Suprapubic skin (tissue), 4 donors: Measurements from ENCODE around the gene RTTN. TPM values are rescaled to one million over a fixed set of nuclear protein-coding genes. Genes with fewer than 3 reads are reported as not detected.

Source experiments
- DNase-seq, 2 donors: peaks; one replicate each; pipeline ENCODE4 v3.0.0-alpha.2; 2019; ENCODE audit warnings: low spot score in 2 of 2
- H3K27ac ChIP-seq: fragments of 200-600 bp; sonication (generic); one replicate; pipeline ENCODE4 v1.5.1; 2019
- H3K27me3 ChIP-seq: fragments of 200-600 bp; sonication (generic); one replicate; pipeline ENCODE4 v1.5.1; 2019
- H3K36me3 ChIP-seq: fragments of 200-600 bp; sonication (generic); one replicate; pipeline ENCODE4 v1.5.1; 2019
- H3K4me1 ChIP-seq: fragments of 200-600 bp; sonication (generic); one replicate; pipeline ENCODE4 v1.5.1; 2019
- H3K4me3 ChIP-seq: fragments of 200-600 bp; sonication (generic); one replicate; pipeline ENCODE4 v1.5.1; 2019; ENCODE audit warnings: mild to moderate bottlenecking
- H3K9me3 ChIP-seq: fragments of 200-600 bp; sonication (generic); one replicate; pipeline ENCODE4 v1.5.1; 2019
- CTCF ChIP-seq, 2 donors: fragments of 200-600 bp in 1 of 2; fragments of 450-650 bp in 1 of 2; sonication (generic) in 1 of 2; IDR thresholded peaks; one replicate each; pipeline ENCODE4 v1.5.1; 2016 to 2019; ENCODE audit warnings: antibody characterized with exemption in 2 of 2, mild to moderate bottlenecking in 1 of 2, moderate library complexity in 1 of 2
- EP300 ChIP-seq: sonication (generic); formaldehyde crosslinking; IDR thresholded peaks from one replicate; pipeline ENCODE4 v1.6.1; 2017; ENCODE audit warnings: antibody characterized with exemption
- POLR2A ChIP-seq, 2 donors: fragments of 450-650 bp; IDR thresholded peaks; one replicate each; pipeline ENCODE4 v1.6.1; 2017; ENCODE audit warnings: antibody characterized with exemption in 2 of 2, mild to moderate bottlenecking in 2 of 2, moderate library complexity in 2 of 2
- POLR2AphosphoS5 ChIP-seq, 3 donors: sonication (generic); formaldehyde crosslinking; IDR thresholded peaks; one replicate each; pipeline ENCODE4 v1.6.1; 2017; ENCODE audit warnings: antibody characterized with exemption in 3 of 3
- WGBS: methylation state at CpG from one replicate; pipeline ENCODE4 v1.1.5; 2018; 5-methylcytosine and 5-hydroxymethylcytosine counted together
- total RNA-seq, 4 donors: library from RNA; depleted of rRNA; stranded (reverse); fragments of >200 nt; gene quantifications; one replicate each; pipeline ENCODE4 v1.1.0, GENCODE V29; 2016

Gene RTTN
- total RNA-seq, 4 donors from 2014 or later, result 8.4 to 26.1 (median 12.5) TPM

- TF ChIP-seq POLR2A (IDR thresholded peaks at IDR 0.05) (no peak), EP300 (no peak), POLR2AphosphoS5 (IDR thresholded peaks at IDR 0.05) (no peak), CTCF (IDR thresholded peaks at IDR 0.05) (no peak)
- DNase-seq, result no peak
- no peaks in the 10 kb centered on the region for H3K4me1 ChIP-seq
- no peaks in the 10 kb centered on the region for H3K9me3 ChIP-seq
- no peaks in the 10 kb centered on the region for H3K27me3 ChIP-seq
- WGBS, result 91% methylated on average over 5 of the region's 5 CpGs
- H3K27ac ChIP-seq, result no peak overlapping the region
- H3K4me3 ChIP-seq, result no peak overlapping the region
- H3K36me3 ChIP-seq, result no peaks in the 10 kb centered on the region
These were observed 247.1 kb downstream of the RTTN start for GRCh38 chr18:69958422-69958821.

GRCh38 chr18:69957747-69958146 lies 247.7 kb downstream of the RTTN start:
- Histone ChIP-seq H3K27ac (no peak overlapping the region), H3K4me1 (no peaks in the 10 kb centered on the region)
- 84% methylated on average over 3 of the region's 3 CpGs for WGBS

GRCh38 chr18:69956665-69957620 lies 248.5 kb downstream of the RTTN start:
- Histone ChIP-seq H3K36me3 (no peaks in the 10 kb centered on the region), H3K27ac (no peak overlapping the region), H3K27me3 (no peaks in the 10 kb centered on the region), H3K4me3 (no peak overlapping the region), H3K9me3 (no peaks in the 10 kb centered on the region), H3K4me1 (no peaks in the 10 kb centered on the region)
- no peak for DNase-seq
- TF ChIP-seq EP300 (no peak), POLR2A (IDR thresholded peaks at IDR 0.05) (no peak), POLR2AphosphoS5 (IDR thresholded peaks at IDR 0.05) (no peak), CTCF (IDR thresholded peaks at IDR 0.05) (no peak)
- WGBS, result 62% methylated on average over 20 of the region's 20 CpGs

More at GRCh38 chr18:69957747-69958146, 247.7 kb downstream of the RTTN start:
- TF ChIP-seq POLR2AphosphoS5 (IDR thresholded peaks at IDR 0.05) (no peak), POLR2A (IDR thresholded peaks at IDR 0.05) (no peak), EP300 (no peak), CTCF (IDR thresholded peaks at IDR 0.05) (no peak)
- H3K4me3 ChIP-seq, result no peak overlapping the region
- no peaks in the 10 kb centered on the region for H3K9me3 ChIP-seq
- H3K27me3 ChIP-seq, result no peaks in the 10 kb centered on the region
- no peaks in the 10 kb centered on the region for H3K36me3 ChIP-seq
- DNase-seq, result no peak

GRCh38 chr18:69956057-69956456 lies 249.4 kb downstream of the RTTN start:
- WGBS, result 45% methylated on average over 5 of the region's 5 CpGs

More at GRCh38 chr18:69956057-69956456, 249.4 kb downstream of the RTTN start:
- no peaks in the 10 kb centered on the region for H3K36me3 ChIP-seq
- no peaks in the 10 kb centered on the region for H3K4me1 ChIP-seq
- H3K27me3 ChIP-seq, result no peaks in the 10 kb centered on the region
- H3K9me3 ChIP-seq, result no peaks in the 10 kb centered on the region
- no peak overlapping the region for H3K27ac ChIP-seq
- no peak for DNase-seq
- H3K4me3 ChIP-seq, result no peak overlapping the region
- TF ChIP-seq EP300 (no peak), CTCF (IDR thresholded peaks at IDR 0.05) (no peak), POLR2A (IDR thresholded peaks at IDR 0.05) (no peak), POLR2AphosphoS5 (IDR thresholded peaks at IDR 0.05) (no peak)
